ENCODE results near the gene ATG2A. TPM values are rescaled to one million over a fixed set of nuclear protein-coding genes. Genes with fewer than 3 reads are reported as not detected.

Gene ATG2A
- total and polyA plus RNA-seq, 2 of the 8 experiments (the other 6 are each of a cell fraction or from before 2014, with no cell fraction given): 12.1 to 22.1 TPM

DNA sequence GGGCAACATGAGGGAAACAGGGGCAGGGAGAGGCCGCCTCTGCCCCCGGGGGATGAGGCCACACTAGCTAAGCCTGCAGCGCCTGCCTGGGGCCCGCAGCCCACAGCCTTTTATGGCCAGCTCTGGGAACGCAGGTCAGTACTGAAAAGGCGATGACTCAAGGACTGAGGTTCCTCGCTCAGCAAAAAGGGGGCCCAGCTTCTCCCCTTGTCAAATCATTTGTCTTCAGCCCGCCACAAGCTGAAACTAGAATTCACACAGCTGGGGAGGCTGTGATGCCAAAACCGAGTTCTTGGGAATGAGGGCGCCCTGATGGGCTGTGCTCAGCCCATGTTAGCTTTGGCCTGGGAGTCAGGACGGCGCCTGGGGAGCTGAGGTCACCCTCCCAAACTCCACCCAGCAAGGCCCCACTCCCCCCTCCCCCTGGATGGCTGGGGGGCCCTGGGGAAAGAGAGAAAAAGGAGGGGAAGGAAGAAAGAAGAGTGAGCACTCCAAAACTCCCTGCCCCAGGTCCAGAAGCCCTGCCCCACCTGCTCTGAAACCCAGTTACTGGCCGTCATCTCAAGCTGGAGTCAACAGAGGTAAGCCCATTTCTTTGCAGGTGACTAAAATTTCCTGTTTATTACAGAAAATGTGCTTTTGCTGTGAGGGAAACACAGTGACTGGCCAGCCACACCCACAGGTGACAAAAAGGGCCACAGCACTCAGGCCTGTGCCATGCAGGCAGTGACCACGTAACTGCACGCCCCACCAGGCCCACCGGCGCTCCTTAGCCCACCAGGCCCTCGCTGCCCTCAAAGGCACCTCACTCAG lies 52.3 kb downstream of the ATG2A start (continued):
- TF ChIP-seq, protein P1, sequence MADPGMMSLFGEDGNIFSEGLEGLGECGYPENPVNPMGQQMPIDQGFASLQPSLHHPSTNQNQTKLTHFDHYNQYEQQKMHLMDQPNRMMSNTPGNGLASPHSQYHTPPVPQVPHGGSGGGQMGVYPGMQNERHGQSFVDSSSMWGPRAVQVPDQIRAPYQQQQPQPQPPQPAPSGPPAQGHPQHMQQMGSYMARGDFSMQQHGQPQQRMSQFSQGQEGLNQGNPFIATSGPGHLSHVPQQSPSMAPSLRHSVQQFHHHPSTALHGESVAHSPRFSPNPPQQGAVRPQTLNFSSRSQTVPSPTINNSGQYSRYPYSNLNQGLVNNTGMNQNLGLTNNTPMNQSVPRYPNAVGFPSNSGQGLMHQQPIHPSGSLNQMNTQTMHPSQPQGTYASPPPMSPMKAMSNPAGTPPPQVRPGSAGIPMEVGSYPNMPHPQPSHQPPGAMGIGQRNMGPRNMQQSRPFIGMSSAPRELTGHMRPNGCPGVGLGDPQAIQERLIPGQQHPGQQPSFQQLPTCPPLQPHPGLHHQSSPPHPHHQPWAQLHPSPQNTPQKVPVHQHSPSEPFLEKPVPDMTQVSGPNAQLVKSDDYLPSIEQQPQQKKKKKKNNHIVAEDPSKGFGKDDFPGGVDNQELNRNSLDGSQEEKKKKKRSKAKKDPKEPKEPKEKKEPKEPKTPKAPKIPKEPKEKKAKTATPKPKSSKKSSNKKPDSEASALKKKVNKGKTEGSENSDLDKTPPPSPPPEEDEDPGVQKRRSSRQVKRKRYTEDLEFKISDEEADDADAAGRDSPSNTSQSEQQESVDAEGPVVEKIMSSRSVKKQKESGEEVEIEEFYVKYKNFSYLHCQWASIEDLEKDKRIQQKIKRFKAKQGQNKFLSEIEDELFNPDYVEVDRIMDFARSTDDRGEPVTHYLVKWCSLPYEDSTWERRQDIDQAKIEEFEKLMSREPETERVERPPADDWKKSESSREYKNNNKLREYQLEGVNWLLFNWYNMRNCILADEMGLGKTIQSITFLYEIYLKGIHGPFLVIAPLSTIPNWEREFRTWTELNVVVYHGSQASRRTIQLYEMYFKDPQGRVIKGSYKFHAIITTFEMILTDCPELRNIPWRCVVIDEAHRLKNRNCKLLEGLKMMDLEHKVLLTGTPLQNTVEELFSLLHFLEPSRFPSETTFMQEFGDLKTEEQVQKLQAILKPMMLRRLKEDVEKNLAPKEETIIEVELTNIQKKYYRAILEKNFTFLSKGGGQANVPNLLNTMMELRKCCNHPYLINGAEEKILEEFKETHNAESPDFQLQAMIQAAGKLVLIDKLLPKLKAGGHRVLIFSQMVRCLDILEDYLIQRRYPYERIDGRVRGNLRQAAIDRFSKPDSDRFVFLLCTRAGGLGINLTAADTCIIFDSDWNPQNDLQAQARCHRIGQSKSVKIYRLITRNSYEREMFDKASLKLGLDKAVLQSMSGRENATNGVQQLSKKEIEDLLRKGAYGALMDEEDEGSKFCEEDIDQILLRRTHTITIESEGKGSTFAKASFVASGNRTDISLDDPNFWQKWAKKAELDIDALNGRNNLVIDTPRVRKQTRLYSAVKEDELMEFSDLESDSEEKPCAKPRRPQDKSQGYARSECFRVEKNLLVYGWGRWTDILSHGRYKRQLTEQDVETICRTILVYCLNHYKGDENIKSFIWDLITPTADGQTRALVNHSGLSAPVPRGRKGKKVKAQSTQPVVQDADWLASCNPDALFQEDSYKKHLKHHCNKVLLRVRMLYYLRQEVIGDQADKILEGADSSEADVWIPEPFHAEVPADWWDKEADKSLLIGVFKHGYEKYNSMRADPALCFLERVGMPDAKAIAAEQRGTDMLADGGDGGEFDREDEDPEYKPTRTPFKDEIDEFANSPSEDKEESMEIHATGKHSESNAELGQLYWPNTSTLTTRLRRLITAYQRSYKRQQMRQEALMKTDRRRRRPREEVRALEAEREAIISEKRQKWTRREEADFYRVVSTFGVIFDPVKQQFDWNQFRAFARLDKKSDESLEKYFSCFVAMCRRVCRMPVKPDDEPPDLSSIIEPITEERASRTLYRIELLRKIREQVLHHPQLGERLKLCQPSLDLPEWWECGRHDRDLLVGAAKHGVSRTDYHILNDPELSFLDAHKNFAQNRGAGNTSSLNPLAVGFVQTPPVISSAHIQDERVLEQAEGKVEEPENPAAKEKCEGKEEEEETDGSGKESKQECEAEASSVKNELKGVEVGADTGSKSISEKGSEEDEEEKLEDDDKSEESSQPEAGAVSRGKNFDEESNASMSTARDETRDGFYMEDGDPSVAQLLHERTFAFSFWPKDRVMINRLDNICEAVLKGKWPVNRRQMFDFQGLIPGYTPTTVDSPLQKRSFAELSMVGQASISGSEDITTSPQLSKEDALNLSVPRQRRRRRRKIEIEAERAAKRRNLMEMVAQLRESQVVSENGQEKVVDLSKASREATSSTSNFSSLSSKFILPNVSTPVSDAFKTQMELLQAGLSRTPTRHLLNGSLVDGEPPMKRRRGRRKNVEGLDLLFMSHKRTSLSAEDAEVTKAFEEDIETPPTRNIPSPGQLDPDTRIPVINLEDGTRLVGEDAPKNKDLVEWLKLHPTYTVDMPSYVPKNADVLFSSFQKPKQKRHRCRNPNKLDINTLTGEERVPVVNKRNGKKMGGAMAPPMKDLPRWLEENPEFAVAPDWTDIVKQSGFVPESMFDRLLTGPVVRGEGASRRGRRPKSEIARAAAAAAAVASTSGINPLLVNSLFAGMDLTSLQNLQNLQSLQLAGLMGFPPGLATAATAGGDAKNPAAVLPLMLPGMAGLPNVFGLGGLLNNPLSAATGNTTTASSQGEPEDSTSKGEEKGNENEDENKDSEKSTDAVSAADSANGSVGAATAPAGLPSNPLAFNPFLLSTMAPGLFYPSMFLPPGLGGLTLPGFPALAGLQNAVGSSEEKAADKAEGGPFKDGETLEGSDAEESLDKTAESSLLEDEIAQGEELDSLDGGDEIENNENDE (IDR thresholded peaks at IDR 0.05; ENCODE audit: insufficient replicate concordance, low read length): no peak
- TF ChIP-seq BACH1 (IDR thresholded peaks at IDR 0.05; ENCODE audit: low read length): peak; percentile 50; the same call in 1 of the 2 replicates
- no peak for TF ChIP-seq KDM4A (IDR thresholded peaks at IDR 0.05; ENCODE audit: low read depth, low read length, severe bottlenecking)
